Measurements from ENCODE around the gene FAIM2.

DNA sequence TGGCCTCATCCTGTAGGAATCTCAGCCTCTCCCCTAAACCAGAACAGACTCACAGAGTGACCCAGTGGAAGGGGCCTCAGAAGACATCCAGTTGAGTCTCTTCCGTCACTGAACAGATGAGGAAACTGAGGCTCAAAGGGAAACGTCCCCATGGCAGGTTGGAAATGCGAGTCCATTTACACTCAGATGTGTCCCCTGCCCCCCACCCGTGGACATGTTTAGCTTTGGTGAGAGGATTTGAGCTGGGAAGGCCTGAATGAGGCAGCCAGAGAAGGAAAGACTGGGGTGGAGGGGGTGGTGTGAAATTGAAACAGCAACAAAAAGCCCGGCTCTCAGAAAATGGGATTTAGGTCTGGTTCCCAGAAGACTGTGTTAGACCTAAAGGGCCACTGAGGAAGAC is 1.7 kb downstream of the FAIM2 start:
- TF ChIP-seq, protein P1, sequence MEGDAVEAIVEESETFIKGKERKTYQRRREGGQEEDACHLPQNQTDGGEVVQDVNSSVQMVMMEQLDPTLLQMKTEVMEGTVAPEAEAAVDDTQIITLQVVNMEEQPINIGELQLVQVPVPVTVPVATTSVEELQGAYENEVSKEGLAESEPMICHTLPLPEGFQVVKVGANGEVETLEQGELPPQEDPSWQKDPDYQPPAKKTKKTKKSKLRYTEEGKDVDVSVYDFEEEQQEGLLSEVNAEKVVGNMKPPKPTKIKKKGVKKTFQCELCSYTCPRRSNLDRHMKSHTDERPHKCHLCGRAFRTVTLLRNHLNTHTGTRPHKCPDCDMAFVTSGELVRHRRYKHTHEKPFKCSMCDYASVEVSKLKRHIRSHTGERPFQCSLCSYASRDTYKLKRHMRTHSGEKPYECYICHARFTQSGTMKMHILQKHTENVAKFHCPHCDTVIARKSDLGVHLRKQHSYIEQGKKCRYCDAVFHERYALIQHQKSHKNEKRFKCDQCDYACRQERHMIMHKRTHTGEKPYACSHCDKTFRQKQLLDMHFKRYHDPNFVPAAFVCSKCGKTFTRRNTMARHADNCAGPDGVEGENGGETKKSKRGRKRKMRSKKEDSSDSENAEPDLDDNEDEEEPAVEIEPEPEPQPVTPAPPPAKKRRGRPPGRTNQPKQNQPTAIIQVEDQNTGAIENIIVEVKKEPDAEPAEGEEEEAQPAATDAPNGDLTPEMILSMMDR (conservative IDR thresholded peaks at IDR 0.05; ENCODE audit: low read depth in 2 of 2) = no peak
- TF ChIP-seq, protein P2, sequence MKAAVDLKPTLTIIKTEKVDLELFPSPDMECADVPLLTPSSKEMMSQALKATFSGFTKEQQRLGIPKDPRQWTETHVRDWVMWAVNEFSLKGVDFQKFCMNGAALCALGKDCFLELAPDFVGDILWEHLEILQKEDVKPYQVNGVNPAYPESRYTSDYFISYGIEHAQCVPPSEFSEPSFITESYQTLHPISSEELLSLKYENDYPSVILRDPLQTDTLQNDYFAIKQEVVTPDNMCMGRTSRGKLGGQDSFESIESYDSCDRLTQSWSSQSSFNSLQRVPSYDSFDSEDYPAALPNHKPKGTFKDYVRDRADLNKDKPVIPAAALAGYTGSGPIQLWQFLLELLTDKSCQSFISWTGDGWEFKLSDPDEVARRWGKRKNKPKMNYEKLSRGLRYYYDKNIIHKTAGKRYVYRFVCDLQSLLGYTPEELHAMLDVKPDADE (IDR thresholded peaks at IDR 0.05) = no peak
- no peak for TF ChIP-seq EZH2phosphoT487 (IDR thresholded peaks at IDR 0.05; ENCODE audit: unreplicated experiment)

All from GM23338 (cell line).